ENCODE measurements around the gene TSC22D2.

- TF ChIP-seq CTCF (IDR thresholded peaks at IDR 0.05; ENCODE audit: poor library complexity, severe bottlenecking) (no peak), REST (IDR thresholded peaks at IDR 0.05; ENCODE audit: borderline replicate concordance) (no peak), TAF1 (IDR thresholded peaks at IDR 0.05; ENCODE audit: low read depth) (no peak), EP300 (conservative IDR thresholded peaks at IDR 0.05; ENCODE audit: poor library complexity, severe bottlenecking) (no peak), RAD21 (conservative IDR thresholded peaks at IDR 0.05) (no peak)
Observed at GRCh38 chr3:150362515-150363302, 45.4 kb upstream of the TSC22D2 start.
